ENCODE results near the gene GJA3. TPM values are rescaled to one million over a fixed set of nuclear protein-coding genes. Genes with fewer than 3 reads are reported as not detected.
A peak's percentile ranks its signal among the peaks of the same experiment; 100 is the strongest.

The GJA3 gene
- 1 to 10 TPM in 1 of 2 donors, under 1 TPM in 1; 0.59 to 5.2 TPM for total RNA-seq

DNA sequence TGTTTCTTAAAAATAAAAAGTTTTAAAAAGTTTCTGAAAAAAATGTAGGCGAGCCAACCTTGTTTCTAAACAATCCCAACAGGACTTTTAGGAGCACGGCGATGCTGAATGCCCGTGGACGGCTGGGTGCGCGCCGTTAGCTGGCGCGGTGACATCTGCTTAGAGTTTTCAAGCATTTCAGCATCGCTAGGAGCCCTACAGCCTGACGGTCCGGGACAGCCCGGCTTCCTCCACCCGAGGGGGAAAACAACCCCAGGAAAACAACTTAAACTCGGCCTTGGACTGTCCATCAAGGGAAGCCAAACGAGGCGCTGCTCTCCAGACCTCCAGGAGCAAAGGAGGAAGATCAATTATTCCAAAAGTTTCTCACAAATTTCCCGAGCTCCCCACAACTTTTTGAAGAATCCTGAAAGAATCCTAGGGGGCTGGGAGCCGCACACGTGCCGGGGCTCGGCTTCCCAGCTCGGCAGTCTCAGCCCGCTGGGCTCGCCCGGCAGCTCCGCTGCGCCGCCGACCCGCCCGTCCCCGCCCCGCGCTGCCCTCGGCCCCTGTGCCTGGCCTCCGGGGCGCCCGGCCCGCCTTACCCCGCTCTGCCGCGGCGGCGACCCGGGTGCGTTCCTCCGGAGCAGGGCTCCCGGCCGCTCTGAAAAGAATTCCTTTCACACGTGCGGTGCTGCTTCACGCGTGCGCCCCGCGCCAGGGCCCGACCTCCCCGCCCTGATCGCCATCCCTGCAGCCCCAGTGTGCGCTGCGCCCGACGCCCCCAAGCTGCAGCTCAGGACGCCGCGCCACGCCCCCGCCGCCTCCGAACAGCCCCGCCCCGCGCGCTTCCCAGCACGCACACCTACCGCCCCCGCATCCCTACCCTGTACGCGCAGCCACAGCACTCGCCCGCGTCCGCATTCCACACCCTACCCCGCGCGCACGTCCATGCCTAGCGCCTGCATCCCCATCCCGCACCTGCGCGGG, at the start of gene GJA3:
GJA3 (minus strand) TSS at position 747 of the 969 bp plus-strand sequence. CDS start 17,764 bp downstream, outside the sequence.
- intact Hi-C loops (cut with DNase I): loop anchor here (5.0 to 10.0 kb wide), 2 partner anchors 33 to 176 kb away; no protein-coding TSS in a partner anchor
- DNase-seq (ENCODE audit: low spot score): no peak
- H3K27ac ChIP-seq: no peak within 1 kb of the TSS

DNA sequence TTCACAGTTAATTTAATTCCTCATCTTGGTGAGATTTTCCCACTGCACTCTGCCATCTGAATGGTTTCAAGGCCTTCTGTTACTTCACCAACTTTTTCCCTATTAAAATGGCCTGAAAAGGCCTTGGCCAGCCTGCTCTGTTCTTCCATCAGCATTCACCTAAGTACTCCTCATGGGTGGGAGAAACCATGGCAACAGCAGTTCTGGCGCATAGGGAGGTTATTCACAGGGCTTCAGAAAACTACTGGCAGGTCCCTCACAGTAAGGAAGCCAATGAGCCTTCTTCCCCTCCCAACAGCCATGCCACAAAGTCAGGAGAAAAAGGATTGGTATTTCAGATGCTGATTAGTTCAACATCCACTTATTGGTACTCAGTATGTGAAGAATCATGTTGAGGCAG, 49.1 kb upstream of the GJA3 start:
- no peak for DNase-seq (ENCODE audit: low spot score)
- H3K27ac ChIP-seq: no peak overlapping the region
- H3K4me3 ChIP-seq: no peak overlapping the region
- intact Hi-C loops (cut with DNase I): no loop called here
- no peak for TF ChIP-seq POLR2A (IDR thresholded peaks at IDR 0.05)
- TF ChIP-seq, protein P1, sequence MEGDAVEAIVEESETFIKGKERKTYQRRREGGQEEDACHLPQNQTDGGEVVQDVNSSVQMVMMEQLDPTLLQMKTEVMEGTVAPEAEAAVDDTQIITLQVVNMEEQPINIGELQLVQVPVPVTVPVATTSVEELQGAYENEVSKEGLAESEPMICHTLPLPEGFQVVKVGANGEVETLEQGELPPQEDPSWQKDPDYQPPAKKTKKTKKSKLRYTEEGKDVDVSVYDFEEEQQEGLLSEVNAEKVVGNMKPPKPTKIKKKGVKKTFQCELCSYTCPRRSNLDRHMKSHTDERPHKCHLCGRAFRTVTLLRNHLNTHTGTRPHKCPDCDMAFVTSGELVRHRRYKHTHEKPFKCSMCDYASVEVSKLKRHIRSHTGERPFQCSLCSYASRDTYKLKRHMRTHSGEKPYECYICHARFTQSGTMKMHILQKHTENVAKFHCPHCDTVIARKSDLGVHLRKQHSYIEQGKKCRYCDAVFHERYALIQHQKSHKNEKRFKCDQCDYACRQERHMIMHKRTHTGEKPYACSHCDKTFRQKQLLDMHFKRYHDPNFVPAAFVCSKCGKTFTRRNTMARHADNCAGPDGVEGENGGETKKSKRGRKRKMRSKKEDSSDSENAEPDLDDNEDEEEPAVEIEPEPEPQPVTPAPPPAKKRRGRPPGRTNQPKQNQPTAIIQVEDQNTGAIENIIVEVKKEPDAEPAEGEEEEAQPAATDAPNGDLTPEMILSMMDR (IDR thresholded peaks at IDR 0.05): no peak
- TF ChIP-seq POLR2AphosphoS5 (IDR thresholded peaks at IDR 0.05): no peak
- H3K9me3 ChIP-seq: no peaks in the 10 kb centered on the region
- H3K36me3 ChIP-seq: no peaks in the 10 kb centered on the region
- 68% methylated on average over 1 of the region's 1 CpG for WGBS
- no peaks in the 10 kb centered on the region for H3K4me1 ChIP-seq (replicated peaks)
- H3K27me3 ChIP-seq (replicated peaks; ENCODE audit: insufficient read depth): peaks cover 2% of the 10 kb centered on the region

More for the DNA sequence above, at the start of gene GJA3:
- peaks cover 10% of the 10 kb centered on the region for H3K27me3 ChIP-seq (replicated peaks; ENCODE audit: insufficient read depth)
- no peaks in the 10 kb centered on the region for H3K36me3 ChIP-seq
- H3K9me3 ChIP-seq: no peaks in the 10 kb centered on the region
- 3% methylated on average over 84 of the region's 93 CpGs for WGBS
- H3K4me1 ChIP-seq (replicated peaks): no peaks in the 10 kb centered on the region
- peak within 1 kb of the TSS; percentile 11 to 33 for H3K4me3 ChIP-seq
- TF ChIP-seq POLR2A (IDR thresholded peaks at IDR 0.05) (no peak), POLR2AphosphoS5 (IDR thresholded peaks at IDR 0.05) (no peak)
- TF ChIP-seq, protein P1 (IDR thresholded peaks at IDR 0.05): no peak

DNA sequence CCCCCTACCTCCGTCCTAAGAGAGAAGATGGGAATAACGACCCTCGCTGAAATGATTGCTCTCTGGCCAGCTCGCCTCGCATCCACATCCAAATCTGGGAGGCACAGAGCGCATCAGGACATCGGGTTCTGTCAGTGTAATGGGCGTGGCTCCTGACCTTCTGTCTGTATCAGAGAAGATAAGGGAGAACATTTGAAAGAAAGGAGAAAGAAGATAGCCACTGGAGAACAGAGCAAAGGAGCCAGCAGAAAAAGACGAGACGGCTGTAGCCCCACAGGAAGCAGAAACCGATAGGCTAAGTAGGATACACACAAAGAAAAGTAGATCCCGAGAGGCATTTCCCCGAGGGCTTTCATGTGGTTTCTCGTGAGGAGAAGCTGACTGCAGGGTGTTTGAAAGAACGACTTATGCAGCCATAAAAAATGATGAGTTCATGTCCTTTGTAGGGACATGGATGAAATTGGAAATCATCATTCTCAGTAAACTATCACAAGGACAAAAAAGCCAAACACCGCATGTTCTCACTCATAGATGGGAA, 45.9 kb upstream of the GJA3 start:
- no peak for DNase-seq (ENCODE audit: low spot score)
- Histone ChIP-seq H3K9me3 (peaks cover 5% of the 10 kb centered on the region), H3K4me3 (no peak overlapping the region), H3K27ac (no peak overlapping the region), H3K27me3 (replicated peaks; ENCODE audit: insufficient read depth) (peaks cover 2% of the 10 kb centered on the region), H3K36me3 (no peaks in the 10 kb centered on the region), H3K4me1 (replicated peaks) (no peaks in the 10 kb centered on the region)
- WGBS: 71% methylated on average over 16 of the region's 16 CpGs
- intact Hi-C loops (cut with DNase I): no loop called here
- TF ChIP-seq POLR2A (IDR thresholded peaks at IDR 0.05) (no peak), POLR2AphosphoS5 (IDR thresholded peaks at IDR 0.05) (no peak)
- TF ChIP-seq, protein P1 (IDR thresholded peaks at IDR 0.05): no peak

DNA sequence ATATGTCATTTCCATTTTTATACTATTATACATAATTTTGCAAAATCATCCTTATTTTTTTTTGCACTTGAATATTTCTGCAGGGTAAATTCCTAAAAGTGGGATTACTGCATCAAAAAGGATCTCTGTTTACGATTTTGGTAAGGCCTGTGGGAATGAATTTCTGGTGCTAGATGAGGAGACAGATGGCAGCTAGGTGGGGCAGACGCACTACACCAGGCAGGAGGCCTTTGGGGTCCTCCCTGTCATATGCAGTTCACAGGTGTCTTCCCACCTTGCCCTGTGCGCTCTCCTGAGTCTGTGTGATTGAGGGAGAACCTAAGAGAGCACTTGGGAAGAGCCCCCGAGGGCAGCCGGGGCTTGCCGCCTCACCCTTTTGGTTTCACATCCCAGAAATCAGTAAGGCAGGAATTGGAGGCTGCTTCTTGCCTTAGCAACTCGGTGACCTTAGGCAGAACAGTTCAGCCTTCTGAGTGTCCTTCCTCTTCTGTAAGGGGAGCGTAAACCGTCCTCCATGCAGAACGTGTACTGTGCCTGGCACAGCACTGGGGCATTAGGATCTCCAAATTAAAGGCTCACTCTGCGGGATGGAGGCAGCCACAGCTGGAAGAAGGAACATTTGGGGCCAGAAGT, 45.3 kb upstream of the GJA3 start:
- TF ChIP-seq POLR2A (IDR thresholded peaks at IDR 0.05): no peak
- TF ChIP-seq, protein P1 (IDR thresholded peaks at IDR 0.05): no peak
- no peak for TF ChIP-seq POLR2AphosphoS5 (IDR thresholded peaks at IDR 0.05)
- Histone ChIP-seq H3K27ac (no peak overlapping the region), H3K9me3 (peaks cover 5% of the 10 kb centered on the region), H3K27me3 (replicated peaks; ENCODE audit: insufficient read depth) (peaks cover 2% of the 10 kb centered on the region), H3K36me3 (no peaks in the 10 kb centered on the region), H3K4me3 (no peak overlapping the region), H3K4me1 (replicated peaks) (no peaks in the 10 kb centered on the region)
- DNase-seq (ENCODE audit: low spot score): no peak
- WGBS: 84% methylated on average over 11 of the region's 11 CpGs
- intact Hi-C loops (cut with DNase I): no loop called here
